Activated naive CD4-positive, alpha-beta T cell treated with anti-CD3 and anti-CD28 coated beads, Interleukin-2, amount 10 ng/mL, durations not matched to agents 5 hours and 36 hours (primary cell): Measurements from ENCODE around the gene VPS18. TPM values are rescaled to one million over a fixed set of nuclear protein-coding genes. Genes with fewer than 3 reads are reported as not detected.

Source experiments
- total RNA-seq, 2 experiments: library from RNA; stranded (reverse); gene quantifications; one replicate each; pipeline ENCODE4 v1.2.3, GENCODE V29; 2021

VPS18 gene
- 10 to 100 TPM; 15.1 to 15.4 TPM for total RNA-seq

GRCh38 chr15:40893733-40894680, at the start of gene VPS18:
Gene VPS18 (plus strand): TSS chr15:40894450. CDS start chr15:40894769, 319 bp downstream.

DNA sequence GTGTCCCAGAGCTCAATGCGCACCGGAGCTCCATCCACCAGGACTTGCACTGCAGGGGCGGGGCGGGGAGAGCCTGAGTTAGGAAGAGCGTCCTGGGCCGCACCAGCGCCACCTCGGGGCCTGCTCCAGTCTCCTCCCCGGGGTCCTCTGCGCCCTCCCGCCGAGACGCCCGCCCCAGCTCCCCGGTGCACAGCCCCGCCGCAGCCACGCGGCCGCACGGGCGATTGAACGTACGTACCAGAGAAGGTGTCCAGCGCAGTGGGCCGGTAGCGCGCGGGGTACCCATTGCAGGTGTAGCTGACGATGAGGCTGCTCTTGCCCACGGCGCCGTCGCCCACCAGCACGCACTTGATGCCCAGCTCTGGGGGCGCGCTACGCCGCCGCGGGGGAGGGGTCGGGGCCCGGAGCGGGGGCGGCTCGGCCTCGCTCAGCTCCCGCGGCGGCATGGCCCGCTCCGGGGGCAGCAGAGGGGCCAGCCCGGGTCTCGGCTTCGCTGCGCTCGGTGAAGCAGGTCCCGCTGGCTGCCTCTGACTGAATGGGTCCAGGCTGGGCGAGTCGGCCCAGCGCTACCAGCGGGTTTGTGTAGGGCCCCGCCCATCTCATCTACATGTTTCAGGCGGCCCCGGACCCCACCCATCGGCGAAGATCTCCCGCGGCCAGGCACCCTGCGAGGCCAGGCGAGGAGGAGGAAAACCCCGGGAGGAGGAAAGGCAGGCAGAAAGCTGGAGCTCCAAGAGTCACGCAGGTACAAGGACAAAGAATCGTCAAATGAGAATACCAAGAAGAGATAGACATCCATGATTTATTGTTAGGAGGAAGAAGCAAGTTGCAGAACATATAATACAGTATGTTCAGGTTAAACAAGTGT, 20.3 kb upstream of the VPS18 start, which contains the start of gene RHOV:
RHOV (minus strand) TSS at position 541 of the 868 bp plus-strand sequence; CDS start at position 446, 95 bp downstream.

GRCh38 chr15:40928821-40929659, 34.8 kb downstream of the VPS18 start, which contains the start of gene DLL4:
Gene DLL4 (plus strand): TSS chr15:40929340. CDS start chr15:40929669, 329 bp downstream.

DNA sequence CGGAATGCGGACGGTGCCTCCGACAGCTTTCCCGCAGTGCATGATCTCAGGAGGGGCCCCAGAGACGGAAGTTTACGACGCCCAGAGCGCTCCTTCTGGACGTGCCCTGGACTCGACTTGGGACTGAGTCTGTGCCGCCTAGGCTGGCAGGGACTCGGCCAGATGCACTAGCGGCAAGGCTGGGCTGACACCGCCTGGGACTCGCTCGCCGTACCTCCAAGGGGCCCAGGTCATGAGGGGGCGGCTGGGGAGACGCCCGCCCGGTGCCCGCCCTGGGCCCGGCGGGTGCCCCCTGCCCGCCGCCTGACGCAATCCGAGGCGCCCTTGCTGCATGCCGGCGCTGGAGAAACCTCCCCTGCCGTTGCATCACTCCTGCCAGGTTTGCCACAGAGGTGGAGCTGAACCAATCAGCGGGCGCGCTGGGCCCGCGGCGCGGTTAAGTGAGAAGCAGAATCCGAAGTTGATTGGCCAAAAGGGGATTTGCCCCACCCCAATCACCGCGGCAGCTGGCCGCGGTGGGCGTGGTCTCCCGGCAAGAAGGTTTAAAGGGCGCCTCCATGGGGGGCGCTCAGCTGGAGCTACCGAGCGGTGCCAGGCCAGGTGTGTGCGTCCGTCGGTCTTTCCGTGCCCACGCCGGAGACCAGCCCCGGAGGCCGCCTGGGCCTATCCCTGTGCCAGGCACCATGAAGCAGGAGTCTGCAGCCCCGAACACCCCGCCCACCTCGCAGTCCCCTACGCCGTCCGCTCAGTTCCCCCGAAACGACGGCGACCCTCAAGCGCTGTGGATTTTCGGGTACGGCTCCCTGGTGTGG, 58.9 kb downstream of the VPS18 start, which contains the start of gene CHAC1:
CHAC1 (plus strand) TSS at position 571 of the 812 bp plus-strand sequence; CDS start at position 684, 113 bp downstream.

Other genes starting within 250 kb of the VPS18 start
- gene RAD51, start 199.3 kb upstream of the VPS18 start, total RNA-seq, result 10 to 100 TPM; 44.5 to 48.6 TPM
- gene RMDN3, start 139.2 kb upstream of the VPS18 start, total RNA-seq, result 10 to 100 TPM; 28.4 to 30.3 TPM
- gene GCHFR, start 130.4 kb upstream of the VPS18 start, total RNA-seq, result 10 to 100 TPM; 47.0 to 47.9 TPM
- 1 to 10 TPM; 1.5 to 1.8 TPM for gene C15orf62, start 124.5 kb upstream of the VPS18 start, total RNA-seq
- 10 to 100 TPM; 27.2 to 27.9 TPM for gene ZFYVE19, start 87.4 kb upstream of the VPS18 start, total RNA-seq
- 10 to 100 TPM; 43.8 to 44.3 TPM for gene DNAJC17, start 87.0 kb upstream of the VPS18 start, total RNA-seq
- not detected for gene PPP1R14D, start 65.7 kb upstream of the VPS18 start, total RNA-seq
- 1 to 10 TPM; 4.3 to 6.8 TPM for gene SPINT1, start 50.4 kb upstream of the VPS18 start, total RNA-seq
- not detected for gene RHOV, start 20.2 kb upstream of the VPS18 start, total RNA-seq
- not detected for gene DLL4, start 34.9 kb downstream of the VPS18 start, total RNA-seq
- 1 to 10 TPM; 5.9 to 7.3 TPM for gene CHAC1, start 59.0 kb downstream of the VPS18 start, total RNA-seq
- gene INO80, start 221.8 kb downstream of the VPS18 start, total RNA-seq, result 10 to 100 TPM; 21.5 to 22.2 TPM